CD8-positive, alpha-beta memory T cell (primary cell): Measurements from ENCODE around the gene NUDT22. TPM values are rescaled to one million over a fixed set of nuclear protein-coding genes. Genes with fewer than 3 reads are reported as not detected.
A peak's percentile ranks its signal among the peaks of the same experiment; 100 is the strongest.

ENCODE experiments used
- CTCF ChIA-PET: fragments of 350-600 bp; sonication (Branson Sonifier 250); formaldehyde crosslinking; loops from one replicate; lab custom pipeline; 2021; ENCODE audit warnings: antibody characterized with exemption; lab: Charles Lee
- POLR2A ChIA-PET: fragments of 350-600 bp; sonication (Branson Sonifier 250); formaldehyde crosslinking; loops from one replicate; lab custom pipeline; 2021; ENCODE audit warnings: antibody characterized with exemption; lab: Charles Lee
- DNase-seq, 5 donors: peaks; one replicate each; pipeline versions ENCODE4 v3.0.0 to v3.0.0-alpha.2; 2020 to 2022; ENCODE audit warnings: mixed read lengths in 1 of 5
- H3K27ac ChIP-seq: one replicate; pipeline ENCODE4 v1.7.0; 2013; ENCODE audit warnings: low read depth, mild to moderate bottlenecking, low read length, moderate library complexity
- H3K27me3 ChIP-seq: 2 replicates; pipeline ENCODE4 v1.7.0; 2013; ENCODE audit warnings: low read length, mild to moderate bottlenecking; ENCODE audit not compliant: insufficient read depth, poor library complexity, severe bottlenecking
- H3K36me3 ChIP-seq: 2 replicates; pipeline ENCODE4 v1.7.0; 2013; ENCODE audit warnings: mild to moderate bottlenecking, low read length, moderate library complexity; ENCODE audit not compliant: insufficient read depth
- H3K4me1 ChIP-seq: 2 replicates; pipeline ENCODE4 v1.7.0; 2013; ENCODE audit warnings: mild to moderate bottlenecking, low read length, moderate library complexity; ENCODE audit not compliant: insufficient read depth
- H3K4me3 ChIP-seq: 2 replicates; pipeline ENCODE4 v1.7.0; 2013; ENCODE audit warnings: mild to moderate bottlenecking, low read length
- H3K9me3 ChIP-seq: 2 replicates; pipeline ENCODE4 v1.7.0; 2013; ENCODE audit warnings: mild to moderate bottlenecking, low read length
- H3K27ac Mint-ChIP-seq, 8 donors: one replicate each; pipeline ENCODE4 v1.8.0; 2020 to 2021; ENCODE audit warnings: mixed read lengths in 8 of 8, mild to moderate bottlenecking in 6 of 8, inconsistent platforms in 3 of 8, moderate library complexity in 3 of 8
- H3K27me3 Mint-ChIP-seq, 2 donors: one replicate each; pipeline ENCODE4 v1.8.0; 2020 to 2021; ENCODE audit warnings: mixed read lengths in 2 of 2, mild to moderate bottlenecking in 1 of 2, moderate library complexity in 1 of 2
- H3K36me3 Mint-ChIP-seq, 3 donors: one replicate each; pipeline ENCODE4 v1.8.0; 2020 to 2021; ENCODE audit warnings: mixed read lengths in 3 of 3, inconsistent platforms in 1 of 3, mild to moderate bottlenecking in 1 of 3
- H3K4me1 Mint-ChIP-seq, 3 donors: one replicate each; pipeline ENCODE4 v1.8.0; 2020 to 2021; ENCODE audit warnings: mixed read lengths in 3 of 3, inconsistent platforms in 1 of 3, mild to moderate bottlenecking in 1 of 3
- H3K4me3 Mint-ChIP-seq, 7 donors: one replicate each; pipeline ENCODE4 v1.8.0; 2020 to 2021; ENCODE audit warnings: mixed read lengths in 7 of 7, mild to moderate bottlenecking in 6 of 7, moderate library complexity in 4 of 7, inconsistent platforms in 2 of 7
- H3K9me3 Mint-ChIP-seq, 5 donors: one replicate each; pipeline ENCODE4 v1.8.0; 2020 to 2022; ENCODE audit warnings: mixed read lengths in 5 of 5, mild to moderate bottlenecking in 3 of 5, moderate library complexity in 2 of 5, inconsistent platforms in 1 of 5
- polyA plus RNA-seq: library from polyadenylated mRNA; unstranded; fragments of 300-500 nt; fragmentation: Illumina TruSeq; gene quantifications from one replicate; pipeline ENCODE4 v1.2.3, GENCODE V29; 2021
- total RNA-seq, 2 experiments: library from RNA; stranded (reverse); gene quantifications; one replicate each; pipeline ENCODE4 v1.2.3, GENCODE V29; 2021

The NUDT22 gene
- total and polyA plus RNA-seq, 3 experiments from 2014 or later, result 51.6 to 78.6 (median 75.3) TPM

DNA sequence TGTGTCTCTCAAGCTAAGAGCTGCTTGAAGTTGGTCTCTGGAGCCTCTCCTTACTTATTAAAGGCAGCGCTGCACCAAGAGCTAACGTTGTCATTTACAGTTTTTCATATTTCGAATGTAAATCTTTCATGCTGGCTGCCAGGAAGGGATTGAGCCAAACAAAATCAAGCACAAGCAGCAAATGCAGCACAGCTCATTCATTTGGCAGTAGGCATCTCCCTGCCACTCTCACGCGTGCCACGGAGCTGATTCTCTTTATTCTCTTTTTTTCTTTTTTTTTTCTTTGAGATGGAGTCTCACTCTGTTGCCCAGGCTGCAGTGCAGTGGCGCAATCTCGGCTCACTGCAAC, 6.9 kb downstream of the NUDT22 start:
- Mint-ChIP-seq H3K27ac (peak overlapping the region; percentile 37 to 96 (median 77)), H3K4me1 (peaks cover 29 to 60% (median 48%) of the 10 kb centered on the region in 3 donors), H3K9me3 (no peaks in the 10 kb centered on the region), H3K36me3 (peaks cover 0 to 17% (median 0%) of the 10 kb centered on the region in 3 donors), H3K27me3 (peaks cover 0 to 2% of the 10 kb centered on the region in 2 donors), H3K4me3 (peak overlapping the region; percentile 36 to 97 (median 72))
- Histone ChIP-seq H3K9me3 (no peaks in the 10 kb centered on the region), H3K4me1 (peaks cover 48% of the 10 kb centered on the region), H3K27ac (no peak overlapping the region), H3K27me3 (no peaks in the 10 kb centered on the region), H3K36me3 (no peaks in the 10 kb centered on the region), H3K4me3 (no peak overlapping the region)
- DNase-seq, result no peak
- ChIA-PET CTCF (interaction anchor here (0.7 to 1.6 kb wide), 5 partner anchors 9 to 68 kb away, joined by 3 to 4 read pairs (median 3); partner anchors contain the start of gene PLCB3), POLR2A (interaction anchor here (1.1 to 2.5 kb wide), 4 partner anchors 8 to 25 kb away, joined by 3 to 8 read pairs (median 3); partner anchors contain the start of genes FKBP2 and PPP1R14B)

DNA sequence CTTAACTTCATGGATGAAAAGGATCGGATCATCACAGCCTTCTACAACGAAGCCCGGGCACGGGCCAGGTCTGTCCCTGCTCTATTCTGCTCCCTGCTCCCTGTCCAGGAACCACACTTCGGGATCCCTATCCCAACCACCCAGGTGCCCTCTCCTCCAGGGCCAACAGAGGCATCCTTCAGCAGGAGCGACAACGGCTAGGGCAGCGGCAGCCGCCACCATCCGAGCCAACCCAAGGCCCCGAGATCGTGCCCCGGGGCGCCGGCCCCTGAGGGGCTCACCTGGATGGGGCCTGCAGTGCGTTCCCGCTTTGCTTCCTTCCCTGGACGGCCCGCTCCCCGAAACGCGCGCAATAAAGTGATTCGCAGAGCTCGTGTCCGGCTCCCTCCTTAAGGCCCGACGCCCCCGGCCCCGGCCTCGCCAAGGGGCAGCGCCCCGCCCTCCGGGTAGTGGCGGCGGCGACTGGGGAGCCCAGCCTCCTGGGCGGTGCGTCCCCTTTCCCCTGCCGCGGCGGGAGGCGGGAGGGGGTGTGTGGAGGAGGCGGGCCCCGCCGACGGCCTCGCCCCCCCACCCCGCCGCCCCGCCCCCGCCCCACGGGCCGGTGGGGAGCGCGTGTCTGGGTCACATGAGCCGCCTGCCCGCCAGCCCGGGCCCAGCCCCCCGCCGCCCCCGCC, 8.0 kb downstream of the NUDT22 start, which contains the start of gene VEGFB:
Gene VEGFB, plus strand, starts transcription at position 672 of the 674 bp plus-strand sequence. CDS start 250 bp downstream, outside the sequence.
- Mint-ChIP-seq H3K9me3 (no peaks in the 10 kb centered on the region), H3K4me1 (peaks cover 27 to 62% (median 41%) of the 10 kb centered on the region in 3 donors), H3K36me3 (peaks cover 0 to 28% (median 0%) of the 10 kb centered on the region in 3 donors), H3K27me3 (peaks cover 0 to 2% of the 10 kb centered on the region in 2 donors), H3K27ac (peak within 1 kb of the TSS; percentile 75 to 96 (median 89)), H3K4me3 (peak within 1 kb of the TSS; percentile 78 to 97 (median 83))
- Histone ChIP-seq H3K27ac (peak within 1 kb of the TSS; percentile 49), H3K4me3 (peak within 1 kb of the TSS; percentile 67), H3K4me1 (peaks cover 44% of the 10 kb centered on the region), H3K36me3 (no peaks in the 10 kb centered on the region), H3K27me3 (no peaks in the 10 kb centered on the region), H3K9me3 (no peaks in the 10 kb centered on the region)
- ChIA-PET POLR2A (interaction anchor here (2.5 kb wide), 1 partner anchor 12 kb away, joined by 8 read pairs; the partner anchor contains the start of gene PPP1R14B), CTCF (interaction anchor here (1.0 to 3.2 kb wide), 3 partner anchors 27 to 67 kb away, joined by 3 to 11 read pairs (median 6); partner anchors contain the start of gene FERMT3)
- peak; percentile 65 to 82 (median 70) for DNase-seq

DNA sequence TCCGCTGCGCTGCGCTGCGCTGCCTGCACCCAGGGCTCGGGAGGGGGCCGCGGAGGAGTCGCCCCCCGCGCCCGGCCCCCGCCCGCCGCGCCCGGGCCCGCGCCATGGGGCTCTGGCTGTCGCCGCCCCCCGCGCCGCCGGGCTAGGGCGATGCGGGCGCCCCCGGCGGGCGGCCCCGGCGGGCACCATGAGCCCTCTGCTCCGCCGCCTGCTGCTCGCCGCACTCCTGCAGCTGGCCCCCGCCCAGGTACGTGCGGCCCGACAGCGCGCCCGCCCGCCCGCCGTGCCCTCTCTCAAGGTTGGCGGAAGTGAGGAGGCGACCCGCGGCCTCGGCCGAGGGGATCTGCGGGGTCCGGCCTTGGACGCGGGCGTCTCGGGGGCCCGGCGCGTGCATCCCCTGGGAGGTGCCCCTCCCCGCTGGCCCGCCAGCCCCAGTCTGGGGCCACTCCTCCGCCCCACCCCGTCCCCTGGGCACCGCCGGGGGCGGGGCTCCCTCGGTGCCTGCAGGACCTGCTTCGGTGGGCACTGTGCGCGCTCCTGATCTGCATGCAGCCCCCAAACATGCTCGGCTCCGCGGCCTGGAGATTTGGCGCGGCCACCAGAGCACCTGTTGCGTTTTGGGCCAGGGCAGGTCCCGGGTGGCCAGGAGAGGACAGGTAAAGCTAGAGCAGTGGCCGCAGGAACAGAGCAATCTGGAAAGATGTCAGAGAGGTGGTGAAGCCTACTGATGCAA, 8.7 kb downstream of the NUDT22 start:
- Histone ChIP-seq H3K4me1 (peaks cover 38% of the 10 kb centered on the region), H3K27me3 (no peaks in the 10 kb centered on the region), H3K9me3 (no peaks in the 10 kb centered on the region), H3K27ac (peak overlapping the region; percentile 49), H3K36me3 (no peaks in the 10 kb centered on the region), H3K4me3 (peak overlapping the region; percentile 67)
- Mint-ChIP-seq H3K27ac (peak overlapping the region; percentile 75 to 96 (median 86)), H3K4me1 (peaks cover 21 to 57% (median 35%) of the 10 kb centered on the region in 3 donors), H3K27me3 (peaks cover 0 to 2% of the 10 kb centered on the region in 2 donors), H3K9me3 (no peaks in the 10 kb centered on the region), H3K4me3 (peak overlapping the region; percentile 70 to 89 (median 79)), H3K36me3 (peaks cover 0 to 28% (median 0%) of the 10 kb centered on the region in 3 donors)
- ChIA-PET CTCF (interaction anchor here (0.6 to 3.2 kb wide), 8 partner anchors 8 to 69 kb away, joined by 3 to 11 read pairs (median 4); partner anchors contain the start of genes FERMT3, NUDT22, PLCB3 and TRPT1), POLR2A (interaction anchor here (1.2 to 2.5 kb wide), 2 partner anchors 8 to 11 kb away, joined by 3 to 8 read pairs; partner anchors contain the start of genes NUDT22 and PPP1R14B)
- DNase-seq, result peak; percentile 51 to 72 (median 64)

DNA sequence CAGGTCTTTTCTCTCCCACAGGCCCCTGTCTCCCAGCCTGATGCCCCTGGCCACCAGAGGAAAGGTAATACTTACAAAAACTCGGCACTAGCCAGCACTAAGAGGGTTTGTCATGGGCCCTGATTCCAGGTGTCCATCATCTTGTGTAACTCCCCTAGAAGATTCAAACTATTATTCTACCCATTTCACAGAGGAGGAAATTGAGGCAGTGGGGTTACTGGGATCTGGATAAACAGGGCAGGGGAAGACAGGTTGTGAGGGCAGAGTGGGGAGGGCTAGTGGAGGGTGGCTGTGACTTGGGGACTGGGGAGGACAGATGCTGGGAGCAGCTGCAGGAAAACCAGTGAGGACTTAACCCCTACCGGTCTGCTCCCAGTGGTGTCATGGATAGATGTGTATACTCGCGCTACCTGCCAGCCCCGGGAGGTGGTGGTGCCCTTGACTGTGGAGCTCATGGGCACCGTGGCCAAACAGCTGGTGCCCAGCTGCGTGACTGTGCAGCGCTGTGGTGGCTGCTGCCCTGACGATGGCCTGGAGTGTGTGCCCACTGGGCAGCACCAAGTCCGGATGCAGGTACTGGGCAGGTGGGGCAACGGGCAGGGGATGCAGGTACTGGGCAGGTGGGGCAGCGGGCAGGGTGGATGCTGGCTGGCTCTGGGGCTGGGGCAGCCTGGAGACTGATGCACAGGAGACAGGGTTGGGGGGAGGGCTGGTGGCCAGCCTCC, 9.5 kb downstream of the NUDT22 start:
- Mint-ChIP-seq H3K9me3 (no peaks in the 10 kb centered on the region), H3K4me1 (peaks cover 24 to 58% (median 40%) of the 10 kb centered on the region in 3 donors), H3K27ac (peak overlapping the region; percentile 75 to 96 (median 86)), H3K27me3 (peaks cover 0 to 2% of the 10 kb centered on the region in 2 donors), H3K4me3 (peak overlapping the region; percentile 70 to 89 (median 79)), H3K36me3 (peaks cover 0 to 25% (median 0%) of the 10 kb centered on the region in 3 donors)
- peak overlapping the region; percentile 67 for H3K4me3 ChIP-seq
- no peaks in the 10 kb centered on the region for H3K36me3 ChIP-seq
- ChIA-PET POLR2A (interaction anchor here (1.2 to 2.5 kb wide), 2 partner anchors 9 to 10 kb away, joined by 3 to 8 read pairs; partner anchors contain the start of genes NUDT22 and PPP1R14B), CTCF (interaction anchor here (0.7 to 3.2 kb wide), 7 partner anchors 9 to 69 kb away, joined by 3 to 11 read pairs (median 6); partner anchors contain the start of genes FERMT3, NUDT22, PLCB3 and TRPT1)
- H3K27me3 ChIP-seq, result no peaks in the 10 kb centered on the region
- peak overlapping the region; percentile 49 for H3K27ac ChIP-seq
- peaks cover 44% of the 10 kb centered on the region for H3K4me1 ChIP-seq
- no peaks in the 10 kb centered on the region for H3K9me3 ChIP-seq
- DNase-seq, result peak in 1 of 5 donors; percentile 45

DNA sequence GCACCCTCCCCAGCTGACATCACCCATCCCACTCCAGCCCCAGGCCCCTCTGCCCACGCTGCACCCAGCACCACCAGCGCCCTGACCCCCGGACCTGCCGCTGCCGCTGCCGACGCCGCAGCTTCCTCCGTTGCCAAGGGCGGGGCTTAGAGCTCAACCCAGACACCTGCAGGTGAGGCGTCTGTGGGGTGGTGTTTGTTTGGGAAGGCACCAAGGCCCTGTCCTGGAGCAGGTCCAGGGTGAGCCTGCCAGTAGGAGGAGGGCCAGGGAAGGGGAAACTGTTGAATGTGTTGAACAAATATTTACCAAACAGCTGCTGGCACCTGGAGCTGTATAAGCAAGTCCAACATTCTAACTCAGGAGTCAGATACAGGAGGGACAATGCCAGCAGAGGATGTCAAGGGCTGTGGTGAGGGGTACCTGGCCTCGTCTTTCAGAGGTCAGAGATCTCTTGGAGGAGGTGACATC, 11.4 kb downstream of the NUDT22 start:
- ChIA-PET CTCF (interaction anchor here (1.0 to 1.9 kb wide), 3 partner anchors 9 to 52 kb away, joined by 3 to 6 read pairs (median 3); partner anchors contain the start of genes PPP1R14B and STIP1), POLR2A (interaction anchor here (1.3 kb wide), 1 partner anchor 32 kb away, joined by 3 read pairs; no protein-coding TSS in a partner anchor)
- H3K9me3 Mint-ChIP-seq, result no peaks in the 10 kb centered on the region
- peaks cover 0 to 2% of the 10 kb centered on the region in 2 donors for H3K27me3 Mint-ChIP-seq
- H3K4me3 ChIP-seq, result no peak overlapping the region
- H3K27me3 ChIP-seq, result no peaks in the 10 kb centered on the region
- H3K4me1 Mint-ChIP-seq, result peaks cover 21 to 54% (median 27%) of the 10 kb centered on the region in 3 donors
- peak overlapping the region in 5 of 8 donors; percentile 47 to 100 (median 77) for H3K27ac Mint-ChIP-seq
- H3K9me3 ChIP-seq, result no peaks in the 10 kb centered on the region
- no peaks in the 10 kb centered on the region for H3K36me3 ChIP-seq
- peak in 1 of 5 donors; percentile 44 for DNase-seq
- H3K36me3 Mint-ChIP-seq, result peaks cover 0 to 30% (median 0%) of the 10 kb centered on the region in 3 donors
- peaks cover 35% of the 10 kb centered on the region for H3K4me1 ChIP-seq
- H3K27ac ChIP-seq, result no peak overlapping the region
- peak overlapping the region in 2 of 7 donors; percentile 23 to 84 for H3K4me3 Mint-ChIP-seq

DNA sequence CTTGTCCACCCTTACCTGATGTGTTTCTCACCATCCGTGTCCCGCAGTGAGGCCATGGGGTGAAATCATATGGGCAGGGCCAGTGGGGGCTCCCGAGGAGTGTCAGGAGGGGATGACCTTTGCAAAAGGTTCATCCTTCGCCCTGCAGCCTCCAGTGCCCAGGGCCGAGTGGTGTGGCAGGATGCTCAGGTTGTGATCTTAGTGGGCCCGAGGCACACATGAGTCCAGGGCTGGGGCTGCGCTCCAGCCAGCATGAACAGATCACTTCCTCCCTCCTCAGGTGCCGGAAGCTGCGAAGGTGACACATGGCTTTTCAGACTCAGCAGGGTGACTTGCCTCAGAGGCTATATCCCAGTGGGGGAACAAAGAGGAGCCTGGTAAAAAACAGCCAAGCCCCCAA, 12.0 kb downstream of the NUDT22 start:
- ChIA-PET POLR2A (interaction anchor here (1.3 kb wide), 1 partner anchor 80 kb away, joined by 3 read pairs; the partner anchor contains the start of genes PRDX5 and TRMT112), CTCF (interaction anchor here (1.9 kb wide), 2 partner anchors 8 to 31 kb away, joined by 4 to 6 read pairs; partner anchors contain the start of gene PPP1R14B)
- Mint-ChIP-seq H3K27me3 (peaks cover 0 to 2% of the 10 kb centered on the region in 2 donors), H3K4me3 (peak overlapping the region in 3 of 7 donors; percentile 31 to 84 (median 40)), H3K4me1 (peaks cover 21 to 54% (median 23%) of the 10 kb centered on the region in 3 donors), H3K9me3 (no peaks in the 10 kb centered on the region), H3K36me3 (peaks cover 0 to 31% (median 0%) of the 10 kb centered on the region in 3 donors), H3K27ac (peak overlapping the region in 6 of 8 donors; percentile 48 to 100 (median 87))
- H3K27ac ChIP-seq, result no peak overlapping the region
- H3K27me3 ChIP-seq, result no peaks in the 10 kb centered on the region
- peaks cover 37% of the 10 kb centered on the region for H3K4me1 ChIP-seq
- DNase-seq, result no peak
- H3K36me3 ChIP-seq, result no peaks in the 10 kb centered on the region
- no peaks in the 10 kb centered on the region for H3K9me3 ChIP-seq
- no peak overlapping the region for H3K4me3 ChIP-seq
